Activated CD4-positive, alpha-beta T cell treated with anti-CD3 and anti-CD28 coated beads for 1 hour (primary cell): ENCODE results near the gene ROBO1.

Experiments used
- DNase-seq: peaks from one replicate; pipeline ENCODE4 v3.0.0-alpha.2; 2020

Gene ROBO1

GRCh38 chr3:79148786-79149185, 619.0 kb downstream of the ROBO1 start:
- no peak for DNase-seq

DNA sequence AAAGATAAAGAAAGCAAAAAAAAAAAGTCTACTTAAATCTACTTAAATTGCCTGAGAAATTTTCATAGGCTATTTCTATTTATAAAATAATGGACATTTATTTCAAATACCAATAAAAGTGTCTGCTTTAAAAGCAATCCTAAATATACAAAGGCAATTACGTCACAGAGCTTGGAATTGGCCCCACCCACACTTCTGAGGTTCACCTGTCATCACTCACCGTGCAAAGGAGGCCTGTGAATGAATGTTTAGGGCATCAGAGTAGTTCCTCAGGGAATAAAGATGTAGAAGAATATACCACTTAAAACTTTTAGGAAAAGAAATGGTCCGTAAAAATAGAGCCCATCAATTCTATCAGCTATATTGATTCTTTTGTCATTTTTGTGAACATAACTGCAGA, 621.8 kb downstream of the ROBO1 start:
- no peak for DNase-seq

GRCh38 chr3:79140708-79141107, 627.1 kb downstream of the ROBO1 start:
- no peak for DNase-seq

DNA sequence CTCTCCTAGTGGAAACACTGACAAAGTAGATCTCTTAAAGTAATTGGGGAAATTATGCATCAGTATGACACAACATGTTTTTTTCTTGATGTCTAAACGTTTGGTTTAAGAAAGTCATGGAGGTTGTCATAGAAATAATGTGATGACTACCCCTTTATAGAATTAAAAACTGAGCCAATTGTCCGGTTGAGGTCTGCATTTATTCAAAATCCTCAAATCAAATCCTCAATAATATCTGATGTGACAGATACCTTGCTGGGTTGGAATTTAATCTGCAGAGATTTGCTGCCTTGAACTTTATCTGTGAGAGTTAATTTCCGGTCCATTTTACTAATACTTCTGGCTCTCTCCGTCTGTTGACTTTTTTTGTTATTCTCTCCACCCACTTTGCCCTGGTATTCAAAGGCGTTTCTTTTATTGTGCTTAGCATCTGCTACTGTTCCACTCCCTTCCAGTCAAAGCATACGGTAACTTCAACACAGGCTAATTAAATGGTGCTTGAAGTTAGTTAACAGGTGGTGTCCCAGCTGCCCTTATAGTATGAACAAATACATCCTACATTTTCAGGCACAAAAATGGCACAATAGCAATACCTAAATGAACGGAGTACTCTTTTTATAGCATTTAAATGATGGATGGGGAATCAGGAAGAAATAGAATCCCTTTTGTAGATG, 628.3 kb downstream of the ROBO1 start:
- DNase-seq: no peak

- DNase-seq: no peak
These were observed 642.3 kb downstream of the ROBO1 start for GRCh38 chr3:79125313-79125984.

- no peak for DNase-seq
These were observed 652.3 kb downstream of the ROBO1 start for GRCh38 chr3:79115458-79115857.

DNA sequence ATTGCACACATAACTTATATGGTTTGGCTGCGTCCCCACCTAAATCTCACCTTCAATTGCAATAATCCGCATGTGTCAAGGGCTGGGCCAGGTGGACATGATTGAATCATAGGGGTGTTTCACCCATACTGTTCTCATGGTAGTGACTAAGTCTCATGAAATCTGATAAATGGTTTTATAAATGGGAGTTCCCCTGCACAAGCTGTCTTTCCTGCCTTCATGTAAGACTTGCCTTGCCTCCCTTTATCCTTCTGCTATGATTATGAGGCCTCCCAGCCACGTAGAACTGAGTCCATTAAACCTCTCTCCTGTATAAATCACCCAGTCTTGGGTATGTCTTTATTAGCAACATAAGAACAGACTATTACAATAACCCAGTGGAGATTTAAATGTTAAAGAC, 653.9 kb downstream of the ROBO1 start:
- DNase-seq: no peak

DNA sequence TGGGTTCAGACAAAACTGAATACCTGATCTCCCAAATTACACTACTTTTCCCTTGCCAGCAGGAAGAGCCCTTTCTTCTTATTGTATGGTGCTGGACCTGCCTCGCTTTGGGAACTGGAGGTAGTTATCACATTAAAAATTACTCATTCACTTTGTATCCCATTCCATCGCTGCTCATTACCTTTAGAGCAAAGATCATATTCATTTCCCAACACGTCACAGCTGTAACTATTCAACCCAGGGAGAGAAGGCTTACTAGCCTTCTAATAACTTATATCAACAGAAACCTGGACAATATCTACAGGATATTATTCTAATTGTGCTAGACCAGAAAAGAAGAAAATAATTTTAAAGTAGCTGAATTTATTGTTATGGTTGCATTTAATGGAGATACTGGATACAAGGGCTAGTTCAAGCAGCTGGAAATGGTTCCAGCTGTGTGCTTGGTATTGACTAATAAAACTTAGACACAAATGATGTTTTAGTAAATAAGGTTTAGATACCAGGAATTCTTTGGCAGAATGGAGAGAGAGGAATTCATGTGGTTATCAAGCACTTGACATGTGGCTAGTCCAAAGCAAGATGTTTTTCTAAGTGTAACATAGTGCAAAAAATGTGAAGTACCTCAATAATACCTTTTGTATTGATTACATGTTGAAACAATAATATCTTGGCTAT, 656.3 kb downstream of the ROBO1 start:
- DNase-seq: no peak

DNA sequence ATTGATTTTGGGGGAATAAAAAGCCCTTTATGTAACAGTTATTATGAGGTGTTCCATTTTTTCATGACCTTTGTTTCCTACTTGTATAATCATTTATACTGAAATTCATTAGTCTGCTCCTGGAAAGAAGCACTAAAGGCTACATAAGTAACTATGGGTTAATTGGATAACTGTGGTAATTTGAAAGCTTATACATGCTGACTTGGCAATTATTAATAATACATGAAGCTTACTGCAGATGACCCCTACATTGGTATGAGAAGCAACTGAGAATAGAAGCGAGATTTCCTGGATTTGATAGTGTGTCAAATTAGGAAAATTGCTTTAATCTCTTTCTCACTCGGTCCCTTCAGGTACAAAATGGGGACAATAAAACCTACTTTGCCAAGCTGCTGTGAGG, 658.0 kb downstream of the ROBO1 start:
- DNase-seq: no peak

DNA sequence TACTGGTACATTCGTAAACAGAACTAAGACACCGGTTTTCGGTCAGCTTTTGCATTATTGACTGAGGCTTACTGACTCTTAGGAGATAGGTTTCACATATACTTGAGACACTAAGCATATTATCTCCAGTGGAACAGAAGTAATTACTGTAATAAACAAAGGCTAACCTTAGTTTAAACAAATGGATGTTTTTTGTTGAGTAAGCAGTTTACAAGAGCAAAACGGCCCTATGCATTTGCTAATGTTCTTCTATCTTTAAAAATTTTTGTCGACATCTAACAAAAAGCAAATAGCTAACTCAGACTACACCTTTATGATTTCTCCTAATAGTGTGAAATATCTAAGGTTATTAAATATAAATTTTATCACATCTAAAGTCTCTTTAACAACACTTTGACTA, 664.5 kb downstream of the ROBO1 start:
- DNase-seq: no peak

DNA sequence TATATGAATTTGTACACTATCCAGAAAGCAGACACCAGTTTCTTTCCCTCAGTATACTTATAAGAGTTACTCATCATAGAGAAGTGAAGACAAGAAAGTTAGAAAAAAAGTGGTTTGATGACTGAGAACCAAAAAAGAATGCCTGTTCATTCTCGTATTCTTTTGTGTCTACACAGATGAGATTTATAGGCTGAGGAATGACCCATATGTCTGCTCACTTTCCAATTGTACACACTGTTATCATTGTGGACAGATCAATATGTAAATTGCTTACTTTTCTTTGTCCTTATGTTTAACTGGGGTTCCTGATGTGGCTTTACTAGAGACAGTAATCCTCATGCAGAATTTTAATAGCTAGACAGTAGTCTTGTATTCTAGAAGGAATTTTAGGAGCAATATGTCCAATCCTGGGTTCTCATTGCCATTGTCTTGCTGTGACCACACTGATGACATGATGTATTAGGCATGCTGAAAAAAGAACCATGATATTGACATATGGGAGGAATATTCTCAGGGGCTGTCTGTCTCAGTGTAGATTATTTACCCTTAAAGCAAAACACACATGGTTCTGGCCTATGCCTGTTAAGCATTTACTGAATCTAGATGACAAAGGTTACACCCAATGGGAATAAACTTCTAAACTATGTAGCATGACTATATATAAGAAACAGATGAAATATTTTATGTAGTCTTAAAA, 669.7 kb downstream of the ROBO1 start:
- no peak for DNase-seq

GRCh38 chr3:79094654-79095053, 673.1 kb downstream of the ROBO1 start:
- no peak for DNase-seq

GRCh38 chr3:79086514-79086913, 681.3 kb downstream of the ROBO1 start:
- DNase-seq: no peak

DNA sequence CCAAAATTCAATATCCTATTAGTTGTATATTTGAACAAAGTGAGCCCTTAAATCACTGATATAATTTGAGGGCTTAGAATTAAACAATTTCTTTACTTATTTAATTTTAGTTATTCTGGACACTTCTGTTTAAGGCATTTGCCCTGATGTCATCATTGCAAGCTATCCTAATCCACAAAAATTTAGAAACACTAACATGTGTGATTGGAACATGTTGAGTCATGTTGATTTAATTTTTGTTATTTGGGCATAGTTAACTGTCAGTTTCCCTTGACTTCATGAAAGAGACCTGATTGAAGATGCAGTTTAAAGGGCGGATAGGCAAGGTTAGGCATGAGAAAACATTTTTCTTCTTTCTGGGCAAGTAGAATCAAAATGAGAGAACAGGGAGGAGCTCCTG, 682.6 kb downstream of the ROBO1 start:
- no peak for DNase-seq

DNA sequence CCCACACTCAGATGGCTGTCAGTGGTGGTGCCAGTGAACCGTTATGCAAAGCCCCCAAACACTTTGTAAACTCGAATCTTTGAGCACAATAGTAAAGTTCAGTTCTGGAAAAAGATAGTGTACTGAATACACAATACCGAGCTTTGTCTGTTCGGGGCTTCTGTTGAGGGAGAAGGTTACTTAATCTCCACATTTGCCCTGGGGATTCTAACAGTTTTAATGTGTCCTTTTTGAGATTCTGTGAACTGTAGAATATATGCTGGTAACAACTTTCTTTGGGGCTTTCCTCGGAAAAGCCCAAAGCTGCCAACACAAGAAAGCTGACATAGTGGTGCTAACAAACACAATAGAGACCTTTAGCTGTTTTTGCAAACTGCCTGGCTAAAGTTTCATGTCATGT, 686.5 kb downstream of the ROBO1 start:
- no peak for DNase-seq

GRCh38 chr3:79074558-79074957, 693.2 kb downstream of the ROBO1 start:
- DNase-seq: no peak

- DNase-seq: no peak
These were observed 700.1 kb downstream of the ROBO1 start for GRCh38 chr3:79067734-79068133.

- no peak for DNase-seq
These were observed 701.3 kb downstream of the ROBO1 start for GRCh38 chr3:79066481-79066880.

DNA sequence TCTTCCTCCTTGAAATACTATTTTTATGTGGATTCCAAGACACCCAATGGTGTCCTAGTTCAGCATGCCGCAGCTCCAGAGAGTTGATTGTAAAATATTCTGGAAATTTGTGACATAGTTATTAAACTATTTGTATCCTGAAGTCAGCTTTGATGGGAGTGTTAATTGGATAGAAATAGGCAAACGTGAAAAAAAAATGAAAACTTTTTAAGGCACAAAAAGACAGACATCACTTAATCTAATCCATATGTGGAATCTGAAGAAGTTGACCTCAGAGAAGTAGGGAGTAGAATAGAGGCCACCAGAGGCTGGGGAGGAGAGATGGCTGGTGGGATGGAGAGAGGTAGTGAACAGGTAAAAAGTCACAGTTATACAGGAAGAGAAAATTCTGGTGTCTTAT, 704.2 kb downstream of the ROBO1 start:
- no peak for DNase-seq

DNA sequence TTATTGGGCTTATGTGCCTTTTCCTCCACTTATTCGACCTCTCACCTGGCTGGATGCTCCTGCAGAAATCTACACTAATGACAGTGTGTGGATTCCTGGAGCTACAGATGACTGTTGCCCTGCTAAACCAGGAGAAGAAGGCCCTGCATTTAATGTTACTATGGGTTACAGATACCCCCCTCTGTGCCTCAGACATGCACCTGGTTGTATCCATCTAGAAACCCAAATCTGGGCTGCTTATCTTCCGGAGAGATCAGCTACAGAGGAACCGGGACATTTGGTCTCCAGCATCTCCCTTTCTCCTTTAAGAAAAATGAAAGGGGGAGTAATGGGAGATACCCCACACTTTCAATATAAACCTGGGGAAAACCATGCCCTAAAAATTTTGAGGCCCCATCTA, 710.0 kb downstream of the ROBO1 start:
- DNase-seq: no peak

- DNase-seq: no peak
These were observed 711.3 kb downstream of the ROBO1 start for GRCh38 chr3:79056498-79056897.

GRCh38 chr3:79052054-79052681, 715.6 kb downstream of the ROBO1 start:
- no peak for DNase-seq

DNA sequence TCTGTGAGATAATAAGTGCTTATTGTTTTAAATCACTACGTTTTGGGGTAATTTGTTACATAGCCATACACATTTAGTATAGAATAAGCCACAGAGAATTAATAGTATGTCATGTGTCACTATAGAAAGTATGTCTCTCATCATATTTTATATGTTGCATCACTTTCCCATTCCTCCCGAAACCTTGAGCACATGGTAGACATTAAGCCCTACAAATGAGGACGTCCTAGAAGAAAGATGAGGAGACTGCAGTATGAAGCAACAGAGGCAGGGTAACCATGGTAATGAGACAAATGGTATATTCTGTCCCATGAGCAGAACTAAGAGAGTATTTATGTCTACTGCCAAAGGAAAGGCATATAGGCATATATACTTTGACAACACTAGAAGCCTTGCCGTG, 720.2 kb downstream of the ROBO1 start:
- DNase-seq: no peak
